Stomach (tissue), 9 donors: ENCODE measurements around the gene STRA8. TPM values are rescaled to one million over a fixed set of nuclear protein-coding genes. Genes with fewer than 3 reads are reported as not detected.
A peak's percentile ranks its signal among the peaks of the same experiment; 100 is the strongest.

Source experiments
- DNase-seq, 2 donors: peaks; one replicate each; pipeline versions ENCODE4 v3.0.0 to v3.0.0-alpha.2; 2013 to 2019
- H3K27ac ChIP-seq, 5 donors: fragments of 200-600 bp in 4 of 5; sonication (generic) in 4 of 5; one replicate each; pipeline ENCODE4 v1.5.1; 2013 to 2019; ENCODE audit warnings: mild to moderate bottlenecking in 1 of 5, moderate library complexity in 1 of 5
- H3K27me3 ChIP-seq, 3 donors: fragments of 200-600 bp; sonication (generic); one replicate each; pipeline ENCODE4 v1.5.1; 2017 to 2019; ENCODE audit warnings: mixed run types in 1 of 3
- H3K36me3 ChIP-seq, 4 donors: fragments of 200-600 bp; sonication (generic); 1 replicate in 3 of 4; 2 replicates in 1 of 4; pipeline ENCODE4 v1.5.1; 2016 to 2019
- H3K4me1 ChIP-seq, 4 donors: fragments of 200-600 bp; sonication (generic); one replicate each; pipeline ENCODE4 v1.5.1; 2016 to 2019
- H3K4me3 ChIP-seq, 4 donors: fragments of 200-600 bp; sonication (generic) in 3 of 4; one replicate each; pipeline ENCODE4 v1.5.1; 2016 to 2019; ENCODE audit warnings: mild to moderate bottlenecking in 1 of 4
- H3K9me3 ChIP-seq, 4 donors: fragments of 200-600 bp; sonication (generic); one replicate each; pipeline ENCODE4 v1.5.1; 2016 to 2019
- EP300 ChIP-seq: sonication (generic); formaldehyde crosslinking; IDR thresholded peaks from one replicate; pipeline ENCODE4 v1.6.1; 2017; ENCODE audit warnings: antibody characterized with exemption
- POLR2A ChIP-seq, 4 donors: fragments of 450-650 bp; IDR thresholded peaks; one replicate each; pipeline ENCODE4 v1.6.1; 2016; ENCODE audit warnings: antibody characterized with exemption in 4 of 4, control low read depth in 2 of 4, mild to moderate bottlenecking in 1 of 4, moderate library complexity in 1 of 4
- POLR2AphosphoS5 ChIP-seq, 3 donors: sonication (generic); formaldehyde crosslinking; IDR thresholded peaks; one replicate each; pipeline ENCODE4 v1.6.1; 2016; ENCODE audit warnings: antibody characterized with exemption in 3 of 3
- WGBS, 5 donors: extraction: QIAGEN DNeasy Blood & Tissue Kit in 3 of 5; methylation state at CpG; one replicate each; pipeline versions ENCODE4 v1.1.5 to v1.1.7; 2013 to 2018; 5-methylcytosine and 5-hydroxymethylcytosine counted together
- intact Hi-C: fragments of 100-400 bp; cut with DNase I; formaldehyde crosslinking; loops from one replicate; pipeline ENCODE4 v1.15.1; 2023; ENCODE audit warnings: low total_unique reads
- polyA plus RNA-seq, 3 donors: library from polyadenylated mRNA; stranded (reverse); fragments of 200-250 nt; gene quantifications; one replicate each; pipeline ENCODE4 v1.2.3, GENCODE V29; 2013
- total RNA-seq, 5 donors: library from RNA; depleted of rRNA; stranded (reverse); fragments of >200 nt; gene quantifications; one replicate each; pipeline versions ENCODE4 v1.1.0 to v1.2.3, GENCODE V29; 2014 to 2016
- TF ChIP-seq, protein P1 (sequence below), 7 experiments: fragments of 450-650 bp in 4 of 7; fragments of 200-600 bp in 3 of 7; sonication (generic) in 3 of 7; IDR thresholded peaks; one replicate each; pipeline ENCODE4 v1.5.1; 2016 to 2019; ENCODE audit warnings: antibody characterized with exemption in 7 of 7, control low read depth in 2 of 7, mild to moderate bottlenecking in 1 of 7
- donor health status: healthy with polysubstance abuse.
- donor health status: Bipolar disorder and iron deficiency.
- donor health status: healthy.

The STRA8 gene
- total and polyA plus RNA-seq, 8 donors = not detected

DNA sequence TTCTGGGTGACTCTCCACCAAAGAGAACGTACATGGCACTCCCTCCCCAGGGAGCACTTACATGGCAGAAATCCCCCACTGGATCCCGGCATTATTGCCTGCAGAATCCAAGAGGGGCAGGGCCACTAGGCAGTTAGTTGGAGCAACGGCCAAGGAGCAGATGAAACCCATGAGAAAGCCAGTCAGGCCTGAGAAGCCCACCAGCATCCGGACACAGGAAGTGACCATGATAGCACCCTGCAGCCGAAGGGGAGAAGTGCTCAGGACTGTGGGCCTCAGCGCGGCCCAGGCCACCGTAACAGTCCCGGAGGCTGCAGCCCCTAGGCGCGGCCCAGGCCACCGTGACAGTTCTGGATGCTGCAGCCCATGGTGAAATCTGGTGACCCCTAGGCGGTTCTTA lies 43.5 kb downstream of the STRA8 start:
- Histone ChIP-seq H3K36me3 (no peaks in the 10 kb centered on the region), H3K4me3 (no peak overlapping the region), H3K27me3 (peaks cover 0 to 12% (median 0%) of the 10 kb centered on the region in 3 donors), H3K9me3 (no peaks in the 10 kb centered on the region), H3K27ac (no peak overlapping the region), H3K4me1 (peaks cover 0 to 17% (median 11%) of the 10 kb centered on the region in 4 donors)
- intact Hi-C loops = loop anchor here (10.0 kb wide), 1 partner anchor 368 kb away; no protein-coding TSS in a partner anchor
- TF ChIP-seq, protein P1, sequence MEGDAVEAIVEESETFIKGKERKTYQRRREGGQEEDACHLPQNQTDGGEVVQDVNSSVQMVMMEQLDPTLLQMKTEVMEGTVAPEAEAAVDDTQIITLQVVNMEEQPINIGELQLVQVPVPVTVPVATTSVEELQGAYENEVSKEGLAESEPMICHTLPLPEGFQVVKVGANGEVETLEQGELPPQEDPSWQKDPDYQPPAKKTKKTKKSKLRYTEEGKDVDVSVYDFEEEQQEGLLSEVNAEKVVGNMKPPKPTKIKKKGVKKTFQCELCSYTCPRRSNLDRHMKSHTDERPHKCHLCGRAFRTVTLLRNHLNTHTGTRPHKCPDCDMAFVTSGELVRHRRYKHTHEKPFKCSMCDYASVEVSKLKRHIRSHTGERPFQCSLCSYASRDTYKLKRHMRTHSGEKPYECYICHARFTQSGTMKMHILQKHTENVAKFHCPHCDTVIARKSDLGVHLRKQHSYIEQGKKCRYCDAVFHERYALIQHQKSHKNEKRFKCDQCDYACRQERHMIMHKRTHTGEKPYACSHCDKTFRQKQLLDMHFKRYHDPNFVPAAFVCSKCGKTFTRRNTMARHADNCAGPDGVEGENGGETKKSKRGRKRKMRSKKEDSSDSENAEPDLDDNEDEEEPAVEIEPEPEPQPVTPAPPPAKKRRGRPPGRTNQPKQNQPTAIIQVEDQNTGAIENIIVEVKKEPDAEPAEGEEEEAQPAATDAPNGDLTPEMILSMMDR (IDR thresholded peaks at IDR 0.05) = no peak
- TF ChIP-seq POLR2A (IDR thresholded peaks at IDR 0.05) (no peak), POLR2AphosphoS5 (IDR thresholded peaks at IDR 0.05) (no peak), EP300 (no peak)
- no peak for DNase-seq
- 67 to 88% (median 86%) methylated on average over 5 to 13 of the region's 13 CpGs for WGBS, 5 donors

DNA sequence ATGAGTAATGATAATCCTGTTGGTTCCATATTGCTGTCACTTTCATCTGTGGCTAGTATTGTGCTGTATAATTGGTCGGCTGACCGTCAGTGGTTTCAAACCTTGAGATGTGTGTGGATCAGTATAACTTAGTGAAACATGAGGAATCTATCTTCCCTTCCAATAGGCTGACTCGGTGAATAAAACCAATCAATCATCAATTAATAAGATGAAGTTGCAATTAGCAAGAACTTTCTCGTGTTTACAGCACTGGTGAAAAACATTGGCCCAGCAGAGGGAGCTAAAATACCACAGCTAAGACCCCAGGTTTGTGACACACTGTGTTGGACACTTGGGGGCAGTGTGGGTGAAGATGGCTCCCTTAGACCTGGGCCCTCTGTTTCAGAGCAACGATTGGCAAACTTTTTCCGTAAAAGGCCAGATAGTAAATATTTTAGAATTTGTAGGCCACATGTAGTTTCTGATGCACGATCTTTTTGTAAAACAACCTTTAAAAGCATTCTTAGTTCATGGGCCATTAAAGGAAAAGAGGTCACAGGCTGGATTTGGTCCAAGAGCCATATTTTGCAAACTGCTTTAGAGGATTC lies 47.8 kb downstream of the STRA8 start:
- H3K4me3 ChIP-seq = no peak overlapping the region
- intact Hi-C loops = no loop called here
- peaks cover 0 to 11% (median 8%) of the 10 kb centered on the region in 4 donors for H3K4me1 ChIP-seq
- no peaks in the 10 kb centered on the region for H3K36me3 ChIP-seq
- H3K9me3 ChIP-seq = no peaks in the 10 kb centered on the region
- TF ChIP-seq POLR2A (IDR thresholded peaks at IDR 0.05) (no peak), POLR2AphosphoS5 (IDR thresholded peaks at IDR 0.05) (peak in 1 of 3 donors; percentile 70), EP300 (no peak)
- TF ChIP-seq, protein P1 (IDR thresholded peaks at IDR 0.05) = peak in 5 of 7 experiments; percentile 80 to 98 (median 85)
- peak overlapping the region in 1 of 5 donors; percentile 38 for H3K27ac ChIP-seq
- peak; percentile 79 to 95 for DNase-seq
- 3 to 5% (median 5%) methylated on average over 7 of the region's 7 CpGs for WGBS, 5 donors
- H3K27me3 ChIP-seq = peaks cover 0 to 12% (median 0%) of the 10 kb centered on the region in 3 donors

DNA sequence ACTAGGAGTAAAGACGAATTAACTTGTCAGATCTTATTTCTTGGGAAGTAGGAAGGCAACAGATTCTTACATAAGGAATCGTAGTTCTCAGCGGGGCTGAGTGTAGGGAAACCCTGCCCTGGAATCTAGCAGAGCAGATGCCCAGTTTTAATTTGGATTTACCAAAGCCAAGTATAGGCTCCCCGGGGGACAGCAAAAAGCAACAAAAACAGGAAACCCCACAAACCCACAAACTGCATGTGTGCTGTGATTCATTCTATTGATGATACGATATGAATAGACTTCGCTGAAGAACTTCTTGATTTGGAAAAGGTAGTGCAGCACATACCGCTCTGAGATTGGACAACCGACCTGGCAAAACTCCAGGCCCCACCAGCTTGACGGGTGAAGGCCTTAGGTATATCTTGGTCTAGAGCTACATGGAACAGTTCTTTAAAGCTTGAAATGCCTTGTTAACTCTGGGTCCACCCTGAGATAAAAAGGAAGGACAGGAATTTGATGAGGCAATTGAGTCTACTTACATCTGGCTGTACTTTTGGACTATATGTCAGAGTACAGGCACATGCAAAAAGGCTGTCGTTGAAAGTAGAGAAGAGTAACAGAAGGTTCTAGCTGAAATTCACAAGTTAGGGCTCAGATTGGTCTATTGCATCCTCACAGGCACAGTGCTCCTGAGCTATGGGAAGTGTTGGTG lies 49.1 kb downstream of the STRA8 start:
- Histone ChIP-seq H3K36me3 (no peaks in the 10 kb centered on the region), H3K27ac (no peak overlapping the region), H3K9me3 (no peaks in the 10 kb centered on the region), H3K4me3 (no peak overlapping the region), H3K27me3 (peaks cover 0 to 7% (median 0%) of the 10 kb centered on the region in 3 donors), H3K4me1 (peaks cover 0 to 11% (median 8%) of the 10 kb centered on the region in 4 donors)
- intact Hi-C loops = no loop called here
- DNase-seq = no peak
- TF ChIP-seq POLR2A (IDR thresholded peaks at IDR 0.05) = no peak
- WGBS, 5 donors = 74 to 85% (median 82%) methylated on average over 10 of the region's 10 CpGs

DNA sequence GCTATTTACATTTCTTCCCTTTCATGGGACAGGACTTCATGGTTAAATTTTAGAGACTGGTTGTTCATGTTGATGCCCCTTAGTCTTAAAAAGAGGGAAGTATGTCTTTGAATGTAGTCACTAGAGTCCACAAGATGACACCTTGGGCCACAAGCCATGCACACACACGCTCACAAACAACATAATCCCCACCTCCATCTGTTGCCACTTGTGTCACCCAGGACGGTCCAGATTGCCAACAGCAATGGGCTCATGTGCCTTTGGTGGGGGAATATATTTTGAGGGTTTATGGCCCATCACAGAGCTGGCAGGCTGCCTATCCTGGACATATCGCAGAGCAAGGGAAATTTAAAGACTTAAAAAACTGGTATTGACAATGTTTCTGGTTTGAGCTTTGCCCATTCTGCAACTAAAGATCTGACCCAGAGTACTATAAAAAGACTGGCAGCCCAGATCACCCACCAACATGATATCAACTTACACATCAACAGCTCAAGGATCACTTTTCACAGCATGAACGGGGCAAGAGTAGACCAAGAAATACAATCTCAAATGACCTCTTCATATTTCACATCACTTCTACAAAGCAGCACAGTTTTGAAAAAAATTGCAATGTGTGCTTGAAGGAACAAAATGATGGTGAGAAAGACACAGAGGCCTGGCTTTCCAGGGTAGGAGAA lies 50.5 kb downstream of the STRA8 start:
- TF ChIP-seq, protein P1 (IDR thresholded peaks at IDR 0.05) = no peak
- TF ChIP-seq POLR2AphosphoS5 (IDR thresholded peaks at IDR 0.05) = no peak
- TF ChIP-seq POLR2A (IDR thresholded peaks at IDR 0.05) = no peak
- TF ChIP-seq EP300 = no peak
- 87 to 91% (median 89%) methylated on average over 4 of the region's 4 CpGs for WGBS, 5 donors
- Histone ChIP-seq H3K9me3 (no peaks in the 10 kb centered on the region), H3K36me3 (no peaks in the 10 kb centered on the region), H3K4me3 (no peak overlapping the region), H3K27ac (no peak overlapping the region), H3K27me3 (peaks cover 0 to 4% (median 0%) of the 10 kb centered on the region in 3 donors), H3K4me1 (peaks cover 0 to 11% (median 8%) of the 10 kb centered on the region in 4 donors)
- no peak for DNase-seq
- intact Hi-C loops = no loop called here
